HG03095 (cell line): ENCODE data around the gene SFTA2.
"Not testable (repeated sequence)": the region's sequence is repeated elsewhere in the genome, so short reads cannot be mapped to it uniquely, and the experiment has no call there.

Source experiments
- ATAC-seq: cut with Tn5 transposase; IDR thresholded peaks from one replicate; pipeline ENCODE4 v1.9.1; 2021; ENCODE audit warnings: moderate library complexity; ENCODE audit not compliant: unreplicated experiment

SFTA2 gene

DNA sequence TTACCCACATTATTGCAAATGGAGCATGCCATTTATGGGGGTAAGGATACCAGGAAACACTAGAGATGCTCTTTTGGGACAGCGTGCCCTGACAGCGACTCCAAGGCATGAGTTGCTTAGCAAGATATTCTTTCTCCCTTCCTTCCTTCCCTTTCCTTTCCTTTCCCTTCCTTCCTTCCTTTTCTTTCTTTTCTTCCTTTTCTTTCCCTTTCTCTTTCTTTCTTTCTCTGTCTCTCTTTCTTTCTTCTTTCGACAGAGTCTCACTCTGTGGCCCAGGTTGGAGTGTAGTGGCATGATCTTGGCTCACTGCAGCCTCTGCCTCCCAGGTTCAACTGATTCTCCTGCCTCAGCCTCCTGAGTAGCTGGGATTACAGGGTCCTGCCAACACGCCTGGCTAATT, 12.1 kb upstream of the SFTA2 start:
- ATAC-seq = no peak

DNA sequence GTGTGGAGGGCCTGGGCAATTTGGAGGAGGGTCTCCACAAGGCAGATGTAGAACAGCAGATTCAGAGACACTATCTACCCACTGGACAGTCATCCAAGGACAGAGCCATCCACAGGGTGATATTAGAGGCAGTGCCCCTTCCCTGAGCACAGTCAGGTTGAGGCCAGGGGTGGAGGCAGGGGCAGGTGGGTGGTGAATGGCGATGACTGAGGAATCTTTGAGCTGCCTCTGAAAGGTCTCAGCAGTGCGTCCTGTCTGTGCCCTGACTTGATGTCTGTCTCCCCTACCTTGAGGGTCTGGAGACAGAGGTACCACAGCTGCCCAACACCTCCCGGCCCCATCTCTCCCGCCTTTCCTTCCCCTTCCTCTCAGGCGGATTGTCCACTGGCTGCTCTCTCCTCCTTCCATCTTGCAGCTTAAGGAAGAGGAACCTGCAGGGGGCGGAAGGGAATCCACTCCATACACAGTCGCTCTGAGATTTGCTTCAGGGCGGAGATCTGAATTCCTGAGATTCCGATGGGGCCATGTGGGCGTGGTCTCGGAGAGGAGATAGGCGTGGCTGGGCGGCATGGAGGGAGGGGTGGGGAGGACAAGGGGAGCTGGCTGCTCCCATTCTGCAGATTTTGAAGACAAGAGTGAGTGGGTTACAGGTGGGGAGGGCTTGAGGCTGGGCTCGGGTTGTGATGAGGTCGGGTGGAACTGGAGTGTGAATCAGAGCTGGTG, 10.5 kb upstream of the SFTA2 start:
- ATAC-seq = no peak

DNA sequence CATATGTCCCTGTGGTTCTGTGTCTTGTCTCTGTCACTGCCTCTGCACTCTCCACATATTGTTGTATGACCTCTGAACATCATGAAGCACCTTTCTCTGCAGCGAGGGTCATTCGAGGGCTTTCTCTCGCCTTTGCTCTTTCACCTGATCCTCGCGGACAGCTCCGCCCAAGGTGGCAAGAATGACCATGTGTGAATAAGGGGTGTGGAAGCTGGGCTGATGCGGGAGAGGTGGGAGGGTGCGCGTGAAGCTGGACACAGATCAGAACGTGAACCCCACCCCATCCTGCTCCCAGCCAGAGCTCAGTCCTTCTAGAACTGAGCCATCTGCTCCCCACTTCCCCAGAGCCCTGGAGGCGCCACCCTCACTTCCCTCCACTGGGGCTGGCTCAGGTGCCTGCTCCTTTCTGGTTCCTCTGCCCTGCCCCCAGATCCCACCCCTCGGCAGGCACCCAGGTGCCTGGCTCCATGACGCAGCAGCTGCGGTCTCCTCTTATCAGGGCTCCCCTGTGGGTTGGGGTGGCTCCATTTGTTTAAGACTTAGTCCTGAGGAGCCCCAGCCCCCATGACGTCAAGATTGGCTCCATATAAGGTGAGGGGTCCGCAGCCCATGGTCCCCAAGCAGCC, 8.5 kb upstream of the SFTA2 start, which contains the start of gene MUCL3:
Gene MUCL3 (plus strand): TSS at position 613 of the 626 bp plus-strand sequence. CDS start 27 bp downstream, outside the sequence.
- no peak for ATAC-seq

DNA sequence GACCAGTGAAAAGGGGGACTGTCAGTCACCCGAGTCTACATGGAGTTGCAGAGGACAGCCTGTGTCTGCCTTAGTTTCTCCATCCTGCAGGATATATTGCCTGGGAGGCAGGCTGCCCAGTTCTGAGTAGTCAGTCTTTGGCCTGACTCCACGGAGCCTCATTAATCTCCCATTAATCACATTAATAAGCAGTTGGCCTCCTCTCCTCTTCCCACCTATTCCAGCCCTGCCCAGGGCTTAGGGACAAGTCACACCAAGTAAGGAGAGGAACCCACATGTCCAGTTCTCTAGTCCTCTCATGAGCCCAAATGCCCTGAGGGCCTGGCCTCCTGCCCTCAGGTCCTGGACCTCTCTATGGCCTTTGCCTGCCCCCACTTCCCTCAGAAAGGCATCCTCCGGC, 7.5 kb upstream of the SFTA2 start:
- ATAC-seq = no peak

DNA sequence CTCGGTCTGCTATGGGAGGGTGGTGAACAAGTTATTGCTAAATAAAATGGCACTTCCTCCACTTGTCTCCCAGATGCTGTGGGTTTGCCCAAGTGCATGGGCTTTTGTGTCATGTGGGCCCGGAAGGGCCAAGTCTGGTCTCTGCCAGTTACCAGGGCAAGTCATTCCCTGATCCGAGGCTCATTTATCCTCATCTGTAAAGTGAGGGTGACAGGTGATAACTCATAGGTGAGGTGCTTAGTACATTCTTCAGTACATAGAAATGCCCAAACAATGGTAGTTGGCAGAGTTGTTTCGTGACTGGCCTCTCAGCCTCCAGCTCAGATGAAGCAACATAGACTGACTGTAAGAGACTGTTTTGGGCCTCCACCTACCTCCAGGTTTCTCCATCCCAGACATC, 6.8 kb upstream of the SFTA2 start:
- no peak for ATAC-seq

DNA sequence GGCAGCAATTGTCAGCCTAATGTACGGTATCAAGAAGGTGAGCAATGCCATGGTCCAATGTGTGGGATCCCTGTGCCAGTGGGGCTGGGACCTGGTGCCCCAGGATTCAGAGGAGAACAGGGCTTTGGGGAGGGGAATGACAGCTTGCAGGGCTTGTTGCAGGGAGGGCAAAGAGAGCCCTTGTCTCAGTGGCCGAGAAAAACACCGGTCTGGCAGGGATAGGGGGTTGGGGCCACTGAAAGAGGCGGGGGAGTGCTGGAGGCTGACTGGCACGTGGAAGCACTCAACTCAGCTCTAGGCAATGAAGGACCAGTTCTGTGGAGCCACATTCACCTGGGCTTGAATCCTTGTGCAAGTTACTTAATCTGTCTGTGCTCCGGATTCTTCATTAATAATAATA, 5.3 kb upstream of the SFTA2 start:
- no peak for ATAC-seq

DNA sequence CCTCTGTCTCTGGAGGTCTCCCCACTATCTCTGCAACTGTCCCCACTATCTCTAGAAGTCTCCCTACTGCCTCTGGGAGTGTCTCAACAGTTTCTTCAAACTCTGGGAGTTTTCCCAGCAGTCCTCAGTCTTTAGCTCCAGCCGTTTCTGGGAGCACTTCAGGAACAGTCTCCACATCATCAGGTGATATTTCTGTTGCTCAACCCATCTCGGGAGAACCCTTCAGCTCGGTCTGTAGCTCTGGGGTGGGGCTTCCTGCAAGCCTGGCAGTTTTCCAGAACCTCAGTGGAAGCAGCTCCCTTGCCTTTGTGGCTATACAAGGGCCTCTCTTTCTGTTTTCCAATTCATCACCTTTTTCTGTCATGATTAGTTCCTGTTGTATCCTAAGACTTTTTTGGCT, 3.0 kb upstream of the SFTA2 start:
- no peak for ATAC-seq

DNA sequence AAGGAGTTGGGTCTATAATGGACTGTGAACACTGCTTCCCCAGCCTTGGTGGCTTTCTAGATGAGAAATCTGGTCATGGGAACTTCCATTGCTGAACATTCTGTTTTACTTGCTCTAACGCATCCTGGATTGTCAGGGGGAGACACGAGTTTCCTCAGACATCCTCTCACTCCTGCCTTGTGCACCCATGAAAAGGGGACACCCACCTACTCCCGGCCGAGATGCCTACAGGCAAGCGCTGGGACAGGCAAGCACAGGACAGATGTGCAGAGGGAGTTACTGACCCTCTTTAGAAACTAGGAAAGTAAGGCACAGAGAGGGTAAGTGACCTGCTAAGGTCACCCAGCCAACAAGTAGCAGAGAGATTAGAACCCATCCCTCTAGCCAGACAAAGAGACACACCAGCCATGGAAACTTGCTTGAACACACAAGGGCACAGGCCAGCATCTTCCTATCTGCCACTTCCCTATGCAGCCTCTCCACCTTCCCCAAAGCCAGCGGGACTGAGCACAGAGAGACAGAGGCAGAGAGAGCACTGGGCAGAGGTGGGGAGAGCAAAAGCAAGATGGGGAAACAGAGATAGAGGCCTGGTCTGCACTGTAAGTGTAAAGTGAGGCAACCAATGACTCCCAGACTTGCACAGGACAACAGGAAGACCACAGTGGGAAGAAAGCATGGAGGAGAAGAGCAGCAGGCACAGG, 845 bp upstream of the SFTA2 start:
- ATAC-seq = no peak

DNA sequence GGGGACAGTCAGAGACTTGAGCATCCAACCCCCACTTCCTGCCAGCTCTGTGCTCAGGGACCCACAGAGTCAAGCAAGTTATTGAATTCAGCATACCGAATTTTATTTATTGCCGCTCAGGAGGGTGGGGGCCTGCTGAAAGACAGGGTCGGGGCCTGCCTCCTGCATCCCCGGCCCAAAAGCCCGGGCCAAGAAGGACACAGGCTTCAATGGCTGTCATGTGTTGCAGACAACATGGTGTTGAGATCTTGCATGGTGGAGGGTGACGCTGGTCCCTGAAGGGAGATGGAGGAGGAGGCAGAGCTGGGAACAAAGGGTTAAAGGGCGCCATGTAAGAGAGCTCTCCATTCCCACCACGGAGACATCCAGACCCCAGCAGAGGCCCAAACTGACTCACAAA, 698 bp downstream of the SFTA2 start:
- ATAC-seq = no peak

DNA sequence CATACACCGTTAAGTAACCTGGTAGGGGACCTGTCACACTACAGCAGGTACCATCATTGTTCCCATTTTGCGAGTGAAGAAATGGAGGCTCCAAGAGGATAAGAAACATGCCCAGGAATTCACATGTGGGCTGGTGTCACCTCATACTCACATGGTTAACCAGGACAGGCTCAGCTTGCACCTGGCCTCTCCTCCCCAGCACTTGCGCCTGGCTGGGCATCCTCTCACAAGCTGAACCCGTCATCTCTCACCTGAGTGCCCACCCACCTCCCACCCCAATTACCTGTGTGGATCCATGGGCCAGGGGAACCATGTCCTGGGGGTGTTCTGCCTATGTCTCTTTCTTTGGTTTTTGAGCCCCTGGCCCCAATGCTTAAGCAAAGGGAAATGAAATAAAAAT, 1.5 kb downstream of the SFTA2 start:
- ATAC-seq = no peak

DNA sequence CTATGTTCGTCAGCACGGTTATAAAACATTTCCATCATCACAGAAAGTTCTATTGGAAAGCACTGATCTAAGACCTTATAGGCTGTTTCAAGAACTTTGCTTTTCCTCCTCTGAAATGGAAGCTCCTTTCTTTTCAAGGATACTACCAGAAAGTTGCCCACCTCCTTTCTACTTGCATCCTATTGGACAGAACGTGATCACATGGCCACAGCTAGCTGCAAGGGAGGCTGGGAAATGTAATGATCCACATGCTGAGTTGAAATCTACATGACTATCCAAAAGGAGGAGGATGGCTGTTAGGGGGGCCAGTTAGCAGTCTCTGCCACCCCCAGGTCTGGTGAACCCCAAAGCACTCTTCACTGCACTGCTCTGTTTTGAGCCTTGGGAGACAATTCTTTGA, 3.3 kb downstream of the SFTA2 start:
- no peak for ATAC-seq

DNA sequence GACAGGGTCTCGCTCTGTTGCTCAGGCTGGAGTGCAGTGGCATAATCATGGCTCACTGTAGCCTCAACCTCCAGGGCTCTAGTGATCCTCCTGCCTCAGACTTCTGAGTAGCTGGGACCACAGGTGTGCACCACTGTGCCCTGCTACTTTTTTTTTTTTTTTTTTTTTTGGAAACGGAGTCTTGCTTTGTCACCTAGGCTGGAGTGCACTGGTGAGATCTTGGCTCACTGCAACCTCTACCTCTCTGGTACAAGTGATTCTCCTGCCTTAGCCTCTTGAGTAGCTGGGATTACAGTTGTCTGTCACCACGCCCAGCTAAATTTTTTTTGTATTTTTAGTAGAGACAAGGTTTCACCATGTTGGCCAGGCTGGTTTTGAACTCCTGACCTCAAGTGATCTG, 4.9 kb downstream of the SFTA2 start:
- ATAC-seq = not testable (repeated sequence)

DNA sequence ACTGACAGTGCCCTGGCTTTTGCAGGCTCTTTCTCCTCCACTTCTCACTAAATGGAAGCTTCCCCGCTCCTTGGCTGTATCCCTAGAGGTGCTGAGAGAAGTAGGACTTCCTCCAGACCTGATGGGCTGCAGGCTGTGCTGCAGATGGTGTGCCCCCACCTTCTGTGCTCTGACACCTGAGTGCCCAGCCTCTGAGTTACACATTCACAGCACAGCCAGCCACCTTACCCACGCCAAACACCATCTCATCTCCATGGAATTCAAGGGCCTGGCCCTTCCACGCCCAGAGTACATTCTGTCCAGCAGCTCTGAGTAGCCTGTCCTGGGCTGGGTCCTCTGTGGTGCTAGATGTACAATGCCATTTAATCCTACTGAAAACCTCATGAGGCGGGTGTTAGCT, 5.3 kb downstream of the SFTA2 start:
- no peak for ATAC-seq

DNA sequence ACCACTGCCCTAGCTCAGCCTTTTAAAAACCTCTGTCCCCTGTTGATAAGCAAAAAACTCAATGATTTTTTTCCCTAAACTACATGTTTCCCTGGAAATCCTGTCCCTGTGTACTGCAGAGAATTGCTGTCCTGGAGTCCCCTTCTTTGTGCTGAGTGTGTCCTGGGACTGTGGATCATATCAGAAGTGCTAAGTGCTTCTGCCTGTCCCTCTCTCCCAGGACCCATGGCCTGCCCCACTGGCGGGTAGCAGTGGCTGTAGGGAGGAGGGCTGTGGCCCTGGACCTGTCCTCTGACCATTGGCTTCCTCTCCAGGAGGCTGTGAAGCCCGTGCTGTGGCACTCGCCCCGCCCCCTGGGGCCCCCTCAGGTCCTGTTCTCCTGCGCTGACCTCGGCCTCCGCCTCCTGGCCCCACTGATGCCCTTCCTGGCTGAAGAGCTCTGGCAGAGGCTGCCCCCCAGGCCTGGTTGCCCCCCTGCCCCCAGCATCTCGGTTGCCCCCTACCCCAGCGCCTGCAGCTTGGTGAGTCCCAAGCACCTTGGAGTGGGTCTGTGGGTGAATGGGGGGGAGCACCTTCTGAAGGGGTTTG, 7.8 kb downstream of the SFTA2 start:
- ATAC-seq = not testable (repeated sequence)

DNA sequence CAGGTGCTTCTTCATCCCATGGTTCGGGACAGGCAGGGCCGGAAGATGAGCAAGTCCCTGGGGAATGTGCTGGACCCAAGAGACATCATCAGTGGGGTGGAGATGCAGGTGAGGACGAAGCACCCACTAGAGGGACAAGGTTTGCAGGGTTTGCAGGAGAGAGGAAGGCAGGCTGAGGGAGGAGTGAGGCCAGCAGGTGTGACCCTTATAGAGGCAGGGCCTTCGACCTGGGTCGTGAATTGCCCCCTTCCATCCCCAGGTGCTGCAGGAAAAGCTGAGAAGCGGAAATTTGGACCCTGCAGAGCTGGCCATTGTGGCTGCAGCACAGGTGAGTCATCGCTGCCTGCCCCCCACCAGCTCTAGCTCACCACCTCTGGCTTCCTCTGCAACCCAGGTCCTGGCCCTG, 9.5 kb downstream of the SFTA2 start:
- no peak for ATAC-seq

DNA sequence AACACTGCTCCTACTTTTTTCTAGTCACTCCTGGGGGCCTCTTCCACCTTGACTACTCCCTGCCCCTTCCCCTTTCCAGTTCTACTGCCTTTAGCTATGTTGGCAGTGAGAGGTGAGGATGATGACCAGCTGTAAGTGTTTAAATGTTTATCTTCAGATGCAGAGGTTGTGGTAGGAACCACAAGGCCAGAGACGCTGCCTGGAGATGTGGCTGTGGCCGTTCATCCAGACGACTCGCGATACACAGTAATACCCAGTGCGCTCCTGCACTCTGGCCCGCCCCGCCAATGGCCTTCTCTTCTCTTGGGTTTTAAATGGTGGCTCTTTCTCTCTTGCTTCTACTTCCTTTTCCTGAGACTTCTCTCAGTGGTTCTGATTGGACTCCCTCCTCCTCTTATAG, 13.3 kb downstream of the SFTA2 start:
- ATAC-seq = no peak

DNA sequence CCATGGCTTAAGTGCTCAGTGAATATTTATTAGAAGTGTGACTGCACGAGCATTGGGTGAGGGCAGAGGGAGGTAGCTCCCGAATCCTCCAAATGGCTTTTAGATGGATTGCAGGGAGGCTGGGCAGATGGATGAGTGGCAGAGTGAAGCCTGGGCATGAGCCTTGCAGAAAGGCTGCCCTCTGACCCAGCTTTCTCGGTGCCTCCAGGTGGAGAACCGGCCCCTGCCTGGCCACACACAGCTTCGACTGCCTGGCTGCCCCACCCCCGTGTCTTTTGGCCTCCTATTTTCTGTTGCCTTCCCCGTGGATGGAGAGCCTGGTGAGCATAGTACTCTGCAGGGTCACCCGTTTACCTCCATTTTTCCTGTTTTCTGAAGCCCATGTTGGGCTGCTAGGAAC, 14.5 kb downstream of the SFTA2 start:
- no peak for ATAC-seq

DNA sequence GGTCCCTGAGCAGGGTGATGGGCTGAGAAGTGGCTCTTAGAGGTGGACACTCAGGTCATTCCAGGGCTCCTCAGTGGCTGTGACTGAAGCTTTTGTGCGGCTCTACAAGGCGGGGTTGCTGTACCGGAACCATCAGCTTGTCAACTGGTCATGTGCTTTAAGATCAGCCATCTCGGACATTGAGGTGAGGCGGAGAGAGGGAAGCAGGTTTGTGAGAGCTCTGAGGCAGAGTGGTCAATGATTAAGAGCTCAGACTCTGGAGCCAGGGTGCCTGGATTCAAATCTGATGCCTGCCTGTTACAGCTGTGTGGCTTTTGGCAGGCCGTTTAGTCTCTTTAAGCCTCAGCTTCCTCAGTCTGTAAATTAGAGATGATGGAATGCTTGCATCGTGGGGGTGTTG, 14.9 kb downstream of the SFTA2 start:
- no peak for ATAC-seq

DNA sequence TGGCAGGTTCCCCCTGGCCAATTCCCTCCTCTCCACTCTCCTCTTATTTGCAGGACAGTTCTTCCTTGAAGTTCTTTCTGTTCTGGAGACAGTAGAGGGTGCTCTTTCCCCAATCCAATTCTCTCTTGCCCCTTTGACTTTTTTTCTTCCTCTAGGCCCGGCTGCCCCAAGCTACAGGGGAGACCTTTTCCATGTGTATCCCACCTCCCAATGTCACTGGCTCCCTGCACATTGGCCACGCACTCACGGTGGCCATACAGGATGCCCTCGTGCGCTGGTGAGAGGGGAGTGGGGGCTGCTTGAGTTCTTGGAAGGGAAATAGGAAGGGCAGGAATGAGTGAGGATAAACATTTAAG, 16.4 kb downstream of the SFTA2 start:
- no peak for ATAC-seq

DNA sequence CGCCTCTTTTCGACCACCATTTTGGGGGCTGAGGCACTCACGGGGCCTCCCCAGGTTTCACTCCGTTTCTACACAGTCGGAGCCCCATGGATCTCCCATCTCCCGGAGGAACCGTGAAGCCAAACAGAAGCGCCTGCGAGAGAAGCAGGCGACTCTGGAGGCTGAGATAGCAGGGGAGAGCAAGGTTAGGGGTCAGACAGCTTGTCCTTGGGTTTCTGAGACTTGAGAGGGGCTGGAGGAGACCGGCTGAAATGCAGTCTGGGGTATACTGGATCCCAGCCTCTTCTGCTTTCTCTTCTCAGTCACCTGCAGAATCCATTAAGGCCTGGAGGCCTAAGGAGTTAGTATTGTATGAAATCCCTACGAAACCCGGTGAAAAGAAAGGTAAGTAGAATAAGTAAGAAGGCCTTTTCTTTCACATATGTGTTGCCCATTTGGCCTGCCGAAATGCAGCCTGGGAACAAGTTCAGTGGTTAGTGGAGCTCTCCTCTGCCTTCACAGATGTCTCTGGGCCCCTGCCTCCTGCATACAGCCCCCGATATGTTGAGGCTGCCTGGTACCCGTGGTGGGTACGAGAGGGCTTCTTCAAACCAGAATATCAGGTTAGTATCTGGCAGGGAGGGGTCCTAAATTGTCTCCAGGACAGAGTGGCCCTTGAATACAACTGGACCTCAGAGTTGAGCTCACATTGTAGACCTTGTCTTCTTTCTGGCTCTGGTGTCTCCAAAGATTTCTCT, 16.9 kb downstream of the SFTA2 start:
- no peak for ATAC-seq
